Measurements from ENCODE around the gene CATSPER1. TPM values are rescaled to one million over a fixed set of nuclear protein-coding genes. Genes with fewer than 3 reads are reported as not detected.
A peak's percentile ranks its signal among the peaks of the same experiment; 100 is the strongest.

The CATSPER1 gene
- total and polyA plus RNA-seq, 2 of the 8 experiments (the other 6 are each of a cell fraction or from before 2014, with no cell fraction given) = not detected

- ChIA-PET CTCF (ENCODE audit: partially characterized antibody) (interaction anchor here (0.9 to 6.4 kb wide), 8 partner anchors 10 to 143 kb away, joined by 3 to 35 read pairs (median 4); partner anchors contain the start of genes CATSPER1 and PACS1), POLR2A (ENCODE audit: partially characterized antibody) (interaction anchor here (0.6 to 3.5 kb wide), 6 partner anchors 10 to 161 kb away, joined by 3 to 15 read pairs (median 4); partner anchors contain the start of genes BANF1, CCDC85B and EIF1AD)
- Histone ChIP-seq H2BK5ac (ENCODE audit: low read depth, low read length) (no peak overlapping the region), H2AFZ (ENCODE audit: low read length) (no peak overlapping the region), H3K4me1 (replicated peaks in 1 of 4; ENCODE audit: control insufficient read depth in 3 of 4, insufficient read depth in 4 of 4, low read length in 3 of 4) (peaks cover 0 to 11% (median 5%) of the 10 kb centered on the region in 4 experiments; a peak in 5 of 7 replicates), H3K27ac (ENCODE audit: low read depth, low read length) (no peak overlapping the region), H4K5ac (ENCODE audit: insufficient read length, low read depth, low read length) (no peak overlapping the region), H3K23me2 (ENCODE audit: low read depth, low read length) (peaks cover 2% of the 10 kb centered on the region; the same call in 1 of the 2 replicates), H3K79me1 (ENCODE audit: low read depth, low read length) (no peaks in the 10 kb centered on the region), H3K79me2 (ENCODE audit: control insufficient read depth in 1 of 2, insufficient read depth in 2 of 2, low read length in 2 of 2) (no peaks in the 10 kb centered on the region), H3K4ac (replicated peaks; ENCODE audit: insufficient read length, low read depth, low read length) (peak overlapping the region; percentile 67), H3K23ac (ENCODE audit: insufficient read length) (no peak overlapping the region), H3K56ac (replicated peaks; ENCODE audit: insufficient read length, low read depth, low read length) (no peak overlapping the region), H2BK12ac (ENCODE audit: low read depth, low read length) (peak overlapping the region; percentile 14; the same call in 1 of the 2 replicates), H2BK20ac (ENCODE audit: low read length) (no peak overlapping the region), H4K8ac (ENCODE audit: extremely low read depth, insufficient read depth, low read length) (no peak overlapping the region), H3K36me3 (ENCODE audit: control insufficient read depth in 2 of 4, insufficient read depth in 4 of 4, low read length in 3 of 4) (no peaks in the 10 kb centered on the region), H2BK15ac (ENCODE audit: low read length) (0 out of 2 replicates have a peak overlapping the region, but pooled peaks have one; percentile 4), H3K18ac (ENCODE audit: extremely low read depth, low read length) (no peak overlapping the region; the same call in none of the 2 replicates), H3K27me3 (replicated peaks in 1 of 4; ENCODE audit: control insufficient read depth in 3 of 4, extremely low read depth in 1 of 4, insufficient read depth in 3 of 4, low read length in 3 of 4) (peaks cover 6 to 26% (median 24%) of the 10 kb centered on the region in 4 experiments), H3K4me2 (ENCODE audit: insufficient read depth in 1 of 2, low read depth in 2 of 2, low read length in 2 of 2) (peak overlapping the region; percentile 49 to 66), H3K9me3 (ENCODE audit: insufficient read depth in 2 of 2, low read depth in 1 of 2, low read length in 1 of 2) (no peaks in the 10 kb centered on the region), H2BK120ac (replicated peaks; ENCODE audit: low read depth, low read length) (no peak overlapping the region), H3K14ac (ENCODE audit: insufficient read length) (no peak overlapping the region), H2AK5ac (ENCODE audit: low read depth, low read length) (no peak overlapping the region), H3K9ac (replicated peaks in 1 of 4; ENCODE audit: extremely low read depth in 1 of 4, low read depth in 3 of 4, low read length in 3 of 4) (no peak overlapping the region; a peak in 1 of 7 replicates), H4K20me1 (replicated peaks in 1 of 2; ENCODE audit: control insufficient read depth in 1 of 2, insufficient read depth in 2 of 2, low read length in 2 of 2) (no peaks in the 10 kb centered on the region), H4K91ac (replicated peaks; ENCODE audit: insufficient read length, low read length) (no peak overlapping the region), H3K4me3 (ENCODE audit: extremely low read depth in 1 of 4, insufficient read depth in 2 of 4, low read depth in 3 of 4, low read length in 4 of 4) (peak overlapping the region in 2 of 4 experiments; percentile 2 to 54; a peak in 2 of 8 replicates)
- no peak for FAIRE-seq
- 92% methylated on average over 11 of the region's 12 CpGs; no CpG with 5 or more reads in 1 of the 2 experiments for WGBS, 2 experiments (ENCODE audit: extremely low coverage in 1 of 2, insufficient coverage in 1 of 2, insufficient read length in 1 of 2, insufficient replicate concordance in 2 of 2, low coverage in 1 of 2, low lambda C conversion rate in 2 of 2, missing lambda C conversion rate in 1 of 2)
- no peak for DNase-seq (ENCODE audit: low read depth in 1 of 2, low spot score in 2 of 2)
- TF ChIP-seq CREB1 (IDR thresholded peaks at IDR 0.05) (no peak), HDAC6 (IDR thresholded peaks at IDR 0.05; ENCODE audit: low read depth, low read length) (no peak), CHD1 (IDR thresholded peaks at IDR 0.05; ENCODE audit: low read depth, low read length) (no peak), KDM4A (IDR thresholded peaks at IDR 0.05; ENCODE audit: low read depth, low read length, severe bottlenecking) (no peak), TAF7 (optimal IDR thresholded peaks at IDR 0.05; ENCODE audit: borderline replicate concordance, low read depth, low read length) (no peak), NRF1 (IDR thresholded peaks at IDR 0.05; ENCODE audit: low read depth, low read length) (no peak), TCF12 (IDR thresholded peaks at IDR 0.05; ENCODE audit: low read depth, low read length) (no peak), EP300 (IDR thresholded peaks at IDR 0.05; ENCODE audit: borderline replicate concordance in 1 of 2, low read depth in 2 of 2, low read length in 2 of 2) (no peak)
Observed at GRCh38 chr11:66012371-66012945, 13.8 kb downstream of the CATSPER1 start.
